Neutrophil (primary cell): ENCODE measurements around the gene ZDHHC11.

Experiments used
- H3K27ac ChIP-seq: fragments of 200-600 bp; sonication (generic); 2 replicates; pipeline ENCODE4 v1.5.1; 2016; ENCODE audit warnings: mild to moderate bottlenecking, moderate library complexity
- H3K27me3 ChIP-seq: fragments of 200-600 bp; sonication (generic); 2 replicates; pipeline ENCODE4 v1.6.0; 2016; ENCODE audit warnings: mild to moderate bottlenecking
- H3K36me3 ChIP-seq: fragments of 200-600 bp; sonication (generic); 2 replicates; pipeline ENCODE4 v1.5.1; 2017
- H3K4me1 ChIP-seq, 2 experiments: fragments of 200-600 bp in 1 of 2; sonication (generic) in 1 of 2; 1 replicate in 1 of 2; 2 replicates in 1 of 2; pipeline versions ENCODE4 v1.5.1 to v1.6.1; 2013 to 2016; ENCODE audit warnings: low read depth in 1 of 2, low read length in 1 of 2, mild to moderate bottlenecking in 1 of 2, moderate library complexity in 1 of 2; ENCODE audit not compliant: control insufficient read depth in 1 of 2, insufficient read depth in 1 of 2
- H3K4me3 ChIP-seq, 2 experiments: fragments of 200-600 bp in 1 of 2; sonication (generic) in 1 of 2; 1 replicate in 1 of 2; 2 replicates in 1 of 2; pipeline ENCODE4 v1.5.1; 2013 to 2016; ENCODE audit warnings: low read depth in 1 of 2, low read length in 1 of 2, mild to moderate bottlenecking in 1 of 2, moderate library complexity in 1 of 2
- H3K9me3 ChIP-seq: fragments of 200-600 bp; sonication (generic); 2 replicates; pipeline ENCODE4 v1.5.1; 2016
- TF ChIP-seq, protein P1 (sequence below): fragments of 200-600 bp; sonication (generic); IDR thresholded peaks from 2 replicates; pipeline ENCODE4 v1.5.1; 2016; ENCODE audit warnings: antibody characterized with exemption

Gene ZDHHC11

GRCh38 chr5:876398-877365 is 25.9 kb upstream of the ZDHHC11 start:
- H3K9me3 ChIP-seq, result no peaks in the 10 kb centered on the region
- H3K36me3 ChIP-seq, result peaks cover 81% of the 10 kb centered on the region
- TF ChIP-seq, protein P1, sequence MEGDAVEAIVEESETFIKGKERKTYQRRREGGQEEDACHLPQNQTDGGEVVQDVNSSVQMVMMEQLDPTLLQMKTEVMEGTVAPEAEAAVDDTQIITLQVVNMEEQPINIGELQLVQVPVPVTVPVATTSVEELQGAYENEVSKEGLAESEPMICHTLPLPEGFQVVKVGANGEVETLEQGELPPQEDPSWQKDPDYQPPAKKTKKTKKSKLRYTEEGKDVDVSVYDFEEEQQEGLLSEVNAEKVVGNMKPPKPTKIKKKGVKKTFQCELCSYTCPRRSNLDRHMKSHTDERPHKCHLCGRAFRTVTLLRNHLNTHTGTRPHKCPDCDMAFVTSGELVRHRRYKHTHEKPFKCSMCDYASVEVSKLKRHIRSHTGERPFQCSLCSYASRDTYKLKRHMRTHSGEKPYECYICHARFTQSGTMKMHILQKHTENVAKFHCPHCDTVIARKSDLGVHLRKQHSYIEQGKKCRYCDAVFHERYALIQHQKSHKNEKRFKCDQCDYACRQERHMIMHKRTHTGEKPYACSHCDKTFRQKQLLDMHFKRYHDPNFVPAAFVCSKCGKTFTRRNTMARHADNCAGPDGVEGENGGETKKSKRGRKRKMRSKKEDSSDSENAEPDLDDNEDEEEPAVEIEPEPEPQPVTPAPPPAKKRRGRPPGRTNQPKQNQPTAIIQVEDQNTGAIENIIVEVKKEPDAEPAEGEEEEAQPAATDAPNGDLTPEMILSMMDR, result no peak
- no peaks in the 10 kb centered on the region for H3K4me1 ChIP-seq
- H3K4me3 ChIP-seq, result no peak overlapping the region
- no peaks in the 10 kb centered on the region for H3K27me3 ChIP-seq
- H3K27ac ChIP-seq, result no peak overlapping the region

GRCh38 chr5:875931-876330 is 25.1 kb upstream of the ZDHHC11 start:
- Histone ChIP-seq H3K36me3 (peaks cover 81% of the 10 kb centered on the region), H3K27me3 (no peaks in the 10 kb centered on the region)
- TF ChIP-seq, protein P1, result no peak

DNA sequence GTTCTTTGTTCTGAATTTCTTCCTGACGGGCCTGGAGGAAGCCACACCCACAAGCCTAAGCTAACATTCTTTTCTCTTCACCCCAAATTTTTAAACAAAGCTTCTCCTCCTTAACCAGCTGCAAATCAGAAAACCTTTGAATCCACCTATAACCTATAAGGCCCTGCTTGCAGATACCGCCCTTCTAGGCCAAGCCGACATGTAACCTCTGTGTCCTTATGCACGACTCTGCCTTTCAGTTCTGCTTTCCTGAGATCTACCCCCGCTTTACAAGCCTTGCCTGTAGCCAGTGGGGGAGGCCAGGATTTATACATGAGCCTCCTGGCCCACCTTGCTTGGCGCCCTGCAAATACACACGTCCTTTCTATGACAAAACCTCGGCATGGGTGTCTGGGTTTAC is 22.5 kb upstream of the ZDHHC11 start:
- peaks cover 100% of the 10 kb centered on the region for H3K36me3 ChIP-seq
- H3K9me3 ChIP-seq, result no peaks in the 10 kb centered on the region
- H3K27ac ChIP-seq, result no peak overlapping the region
- no peak overlapping the region for H3K4me3 ChIP-seq
- H3K4me1 ChIP-seq, result no peaks in the 10 kb centered on the region
- no peaks in the 10 kb centered on the region for H3K27me3 ChIP-seq
- TF ChIP-seq, protein P1, result no peak

More at GRCh38 chr5:875931-876330, 25.1 kb upstream of the ZDHHC11 start:
- H3K4me3 ChIP-seq, result no peak overlapping the region
- H3K4me1 ChIP-seq, result no peaks in the 10 kb centered on the region
- no peak overlapping the region for H3K27ac ChIP-seq
- no peaks in the 10 kb centered on the region for H3K9me3 ChIP-seq

DNA sequence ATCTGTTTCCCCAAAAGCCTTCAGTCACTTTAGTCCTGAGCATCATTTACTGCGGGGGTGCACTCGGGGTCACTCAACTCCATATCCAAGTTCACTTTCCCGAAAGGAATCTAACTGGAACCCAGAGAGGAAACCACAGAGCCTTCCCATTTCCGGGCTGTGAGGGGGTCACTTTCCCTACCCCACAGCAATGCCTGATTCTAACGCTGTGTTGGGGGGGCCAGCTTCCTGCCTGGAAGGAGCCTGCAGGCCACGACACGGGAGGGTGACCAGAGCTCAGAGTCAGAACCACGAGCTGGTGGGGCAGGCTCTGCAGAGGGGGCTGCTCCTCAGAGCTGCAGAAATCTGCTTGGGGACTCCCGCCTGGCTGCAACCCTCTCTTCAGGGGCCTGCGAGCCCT is 21.5 kb upstream of the ZDHHC11 start:
- Histone ChIP-seq H3K4me3 (no peak overlapping the region), H3K4me1 (no peaks in the 10 kb centered on the region), H3K9me3 (no peaks in the 10 kb centered on the region), H3K36me3 (peaks cover 100% of the 10 kb centered on the region), H3K27me3 (no peaks in the 10 kb centered on the region), H3K27ac (no peak overlapping the region)
- TF ChIP-seq, protein P1, result no peak

DNA sequence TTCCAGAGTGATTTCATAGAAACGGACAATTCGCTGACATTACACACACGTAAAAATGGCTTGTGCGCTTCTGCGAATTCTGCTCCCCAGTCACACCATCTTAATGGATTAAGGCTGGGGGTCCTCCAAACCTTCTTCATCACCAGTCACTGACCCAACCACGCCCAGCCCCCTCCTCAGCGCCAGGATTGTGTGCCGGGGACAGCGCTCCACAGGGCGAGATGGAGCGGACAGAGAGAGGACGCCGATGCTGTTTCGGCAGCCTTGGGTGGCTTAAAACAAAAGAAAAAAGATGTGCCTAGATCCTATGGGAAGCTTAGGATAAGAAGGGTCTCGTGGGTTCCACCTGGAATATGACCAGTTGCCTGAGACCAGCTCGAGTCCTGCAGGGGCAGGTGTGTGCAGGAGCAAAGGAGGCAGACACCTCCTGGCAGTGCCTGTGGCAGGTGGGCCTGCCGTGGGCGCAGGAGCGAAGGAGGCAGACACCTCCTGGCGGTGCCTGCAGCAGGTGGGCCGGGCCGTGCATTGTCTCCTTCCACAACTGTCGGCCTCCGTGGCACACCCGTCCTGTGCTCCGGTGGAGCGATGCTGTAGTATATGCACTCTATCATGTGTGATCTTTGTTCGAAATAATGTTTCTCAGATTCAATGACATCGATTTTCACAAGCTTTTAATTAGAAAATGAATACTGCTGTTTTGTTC is 21.0 kb upstream of the ZDHHC11 start:
- Histone ChIP-seq H3K36me3 (peaks cover 100% of the 10 kb centered on the region), H3K27ac (no peak overlapping the region)

More for the DNA sequence above, 21.0 kb upstream of the ZDHHC11 start:
- Histone ChIP-seq H3K9me3 (no peaks in the 10 kb centered on the region), H3K27me3 (no peaks in the 10 kb centered on the region), H3K4me1 (no peaks in the 10 kb centered on the region), H3K4me3 (no peak overlapping the region)
- TF ChIP-seq, protein P1, result no peak
